HS-27A (cell line): Measurements from ENCODE around the gene PDE4A.
"Not testable (repeated sequence)": the region's sequence is repeated elsewhere in the genome, so short reads cannot be mapped to it uniquely, and the experiment has no call there.

ENCODE experiments used
- DNase-seq: peaks from one replicate; pipeline ENCODE4 v3.0.0-alpha.2; 2012; ENCODE audit warnings: low read depth, missing footprints

The PDE4A gene

DNA sequence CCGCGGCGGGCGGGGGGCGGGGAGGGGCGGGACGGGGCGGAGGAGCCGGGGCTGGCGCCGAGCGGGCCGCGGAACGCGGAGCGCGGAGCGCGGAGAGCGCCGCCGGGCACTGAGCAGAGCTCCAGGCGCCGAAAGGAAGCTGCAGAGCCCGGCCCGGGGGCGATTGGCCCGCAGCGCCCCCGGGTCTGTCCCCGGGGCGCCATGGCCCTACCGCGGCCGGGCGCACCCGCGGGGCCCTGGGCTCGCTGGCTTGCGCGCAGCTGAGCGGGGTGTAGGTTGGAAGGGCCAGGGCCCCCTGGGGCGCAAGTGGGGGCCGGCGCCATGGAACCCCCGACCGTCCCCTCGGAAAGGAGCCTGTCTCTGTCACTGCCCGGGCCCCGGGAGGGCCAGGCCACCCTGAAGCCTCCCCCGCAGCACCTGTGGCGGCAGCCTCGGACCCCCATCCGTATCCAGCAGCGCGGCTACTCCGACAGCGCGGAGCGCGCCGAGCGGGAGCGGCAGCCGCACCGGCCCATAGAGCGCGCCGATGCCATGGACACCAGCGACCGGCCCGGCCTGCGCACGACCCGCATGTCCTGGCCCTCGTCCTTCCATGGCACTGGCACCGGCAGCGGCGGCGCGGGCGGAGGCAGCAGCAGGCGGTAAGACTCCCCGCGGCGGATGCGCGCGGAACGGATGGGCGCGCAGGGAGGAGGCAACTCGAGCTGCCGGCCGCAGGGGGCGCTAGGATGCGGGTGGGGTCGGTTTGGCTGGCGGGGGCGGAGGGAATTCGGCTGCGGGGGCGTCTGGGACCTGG lies at the start of gene PDE4A:
Gene PDE4A, plus strand, starts transcription at position 95 of the 796 bp plus-strand sequence. Its CDS starts 227 bp downstream, at position 322.
- DNase-seq = no peak

DNA sequence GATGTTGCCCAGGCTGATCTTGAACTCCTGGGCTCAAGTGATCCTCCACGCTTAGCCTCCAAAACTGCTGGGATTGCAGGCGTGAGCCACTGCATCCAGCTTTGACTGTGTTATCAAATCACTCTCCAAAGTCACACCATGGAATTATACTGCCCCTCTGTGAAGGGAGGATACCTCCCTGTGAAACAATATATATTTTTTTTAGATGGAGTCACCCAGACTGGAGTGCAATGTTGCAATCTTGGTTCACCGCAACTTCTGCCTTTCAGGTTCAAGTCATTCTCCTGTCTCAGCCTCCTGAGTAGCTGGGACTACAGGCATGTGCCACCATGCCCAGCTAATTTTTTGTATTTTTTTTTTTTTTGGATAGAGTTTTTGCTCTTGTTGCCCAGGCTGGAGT lies 47.6 kb upstream of the PDE4A start:
- DNase-seq = no peak

DNA sequence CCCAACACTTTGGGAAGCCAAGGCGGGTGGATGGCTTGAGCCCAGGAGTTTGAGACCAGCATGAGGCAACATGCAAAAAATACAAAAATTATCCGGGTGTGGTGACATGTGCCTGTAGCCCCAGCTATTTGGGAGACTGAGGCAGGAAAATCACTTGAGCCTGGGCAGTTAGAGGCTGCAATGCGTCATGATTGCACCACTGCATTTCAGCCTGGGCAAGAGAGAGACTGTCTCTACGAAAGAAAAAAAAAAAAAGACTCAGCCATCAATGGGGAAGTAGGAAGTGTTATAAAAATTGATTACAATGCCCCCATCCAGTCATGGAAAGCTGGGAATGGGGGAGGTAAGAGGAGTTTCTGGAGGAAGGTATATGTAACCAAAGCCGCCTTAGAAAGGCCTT lies 45.4 kb upstream of the PDE4A start:
- DNase-seq = no peak

DNA sequence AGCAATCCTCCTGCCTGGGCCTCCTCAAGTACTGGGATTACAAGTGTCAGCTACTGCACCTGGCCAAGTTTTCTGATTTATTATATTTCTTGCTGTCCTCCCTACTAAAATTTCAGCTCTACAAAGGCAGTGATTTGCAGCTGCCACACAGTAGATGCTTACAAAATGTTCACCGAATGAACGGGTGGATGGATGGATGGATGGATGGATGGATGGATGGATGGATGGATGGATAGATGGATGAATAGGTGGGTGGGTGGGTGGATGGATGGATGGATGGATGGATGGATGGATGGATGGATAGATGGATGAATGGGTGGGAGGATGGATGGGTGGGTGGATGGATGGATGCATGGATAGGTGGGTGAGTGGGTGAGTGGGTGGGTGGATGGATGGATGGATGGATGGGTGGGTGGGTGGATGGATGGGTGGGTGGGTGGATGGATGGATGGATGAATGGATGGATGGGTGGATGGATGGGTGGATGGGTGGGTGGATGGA lies 43.1 kb upstream of the PDE4A start:
- not testable (repeated sequence) for DNase-seq

DNA sequence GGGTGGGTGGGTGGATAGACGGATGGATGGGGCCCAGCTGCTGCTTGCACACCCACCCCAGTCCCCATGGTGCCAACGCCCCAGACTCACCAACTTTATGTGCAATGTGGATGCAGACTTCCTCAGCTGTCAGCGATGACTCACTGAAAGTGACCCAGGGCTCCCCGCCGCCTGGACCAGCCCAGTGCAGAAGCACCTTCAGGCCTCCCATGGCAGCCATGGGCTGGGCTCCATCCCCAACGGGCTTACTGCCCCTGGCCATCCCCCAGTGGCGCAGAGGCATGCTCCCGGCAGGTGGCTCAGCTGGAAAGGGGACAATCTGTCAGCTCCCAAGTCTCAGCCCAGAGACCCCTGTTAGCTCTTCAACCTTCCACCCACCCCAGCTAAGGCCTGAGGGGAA lies 42.2 kb upstream of the PDE4A start:
- no peak for DNase-seq

DNA sequence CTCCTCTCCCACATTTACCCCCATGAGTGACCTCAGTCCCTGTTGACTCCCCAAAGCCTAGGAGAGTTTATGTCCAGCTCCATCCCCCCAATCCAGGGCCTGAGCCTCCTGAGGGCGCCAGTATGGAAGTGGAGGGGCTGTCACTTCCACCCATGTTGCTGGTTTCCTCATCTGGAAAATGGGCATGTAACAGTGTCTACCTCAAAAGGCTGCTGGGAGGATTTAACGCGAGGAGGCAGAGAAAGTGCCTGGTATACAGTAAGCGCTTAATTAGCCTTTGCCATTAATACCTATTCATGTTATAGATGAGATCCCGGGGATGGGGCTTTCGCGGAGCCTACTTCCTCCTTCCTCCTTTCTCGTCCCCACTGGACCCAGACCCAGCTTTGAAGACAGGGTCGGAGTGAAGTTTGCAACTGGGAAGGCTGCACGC lies 40.4 kb upstream of the PDE4A start:
- DNase-seq = no peak

DNA sequence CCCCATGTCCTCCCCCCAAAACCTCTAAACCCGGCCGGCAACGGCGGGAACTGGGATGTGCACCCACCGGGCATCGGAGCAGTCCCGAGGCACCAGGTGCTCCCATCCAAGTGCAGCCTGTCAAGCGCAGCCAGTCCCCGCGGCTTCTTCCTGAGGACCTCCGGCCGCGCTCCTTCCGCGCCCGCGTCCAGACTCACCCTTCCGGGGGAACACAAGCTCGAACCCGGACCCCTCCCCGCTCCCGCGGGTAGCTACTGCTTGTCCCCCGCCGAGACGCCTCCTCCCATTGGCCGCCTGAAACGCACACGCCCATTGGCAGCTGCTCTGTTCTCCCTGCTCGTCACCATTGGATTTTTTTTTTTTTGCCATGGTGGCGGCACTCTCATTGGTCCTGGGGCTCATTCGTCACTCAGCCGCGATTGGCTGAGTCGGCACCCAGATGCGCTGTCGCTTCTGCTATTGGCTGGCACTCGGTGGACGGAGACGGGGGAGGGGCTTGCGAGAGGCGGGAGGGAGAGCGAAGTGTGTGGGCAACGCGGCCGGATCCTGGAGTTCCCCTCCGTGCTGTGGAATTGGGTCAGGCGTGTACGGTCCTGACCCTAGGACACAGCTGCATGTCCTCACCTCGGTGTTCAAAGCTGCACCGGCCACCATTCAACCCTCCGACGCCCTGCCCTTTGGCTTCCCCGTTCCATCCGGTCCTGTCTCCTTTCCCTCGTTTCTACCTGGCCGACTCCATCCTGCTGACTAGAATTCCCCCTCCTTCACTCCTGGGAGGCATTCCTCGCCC lies 39.8 kb upstream of the PDE4A start, which contains the start of gene TYK2:
Gene TYK2, minus strand, starts transcription at position 260 of the 790 bp plus-strand sequence. CDS start 2,166 bp downstream, outside the sequence.
- peak; percentile 90 for DNase-seq

DNA sequence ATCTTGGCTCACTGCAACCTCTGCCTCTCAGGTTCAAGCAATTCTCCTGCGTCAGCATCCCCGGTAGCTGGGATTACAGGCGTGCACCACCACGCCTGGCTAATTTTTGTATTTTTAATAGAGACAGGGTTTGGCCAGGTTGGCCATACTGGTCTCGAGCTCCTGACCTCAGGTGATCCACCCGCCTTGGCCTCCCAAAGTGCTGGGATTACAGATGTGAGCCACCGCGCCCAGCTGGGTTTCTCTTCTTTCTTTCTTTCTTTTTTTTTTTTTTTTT lies 37.2 kb upstream of the PDE4A start:
- not testable (repeated sequence) for DNase-seq

DNA sequence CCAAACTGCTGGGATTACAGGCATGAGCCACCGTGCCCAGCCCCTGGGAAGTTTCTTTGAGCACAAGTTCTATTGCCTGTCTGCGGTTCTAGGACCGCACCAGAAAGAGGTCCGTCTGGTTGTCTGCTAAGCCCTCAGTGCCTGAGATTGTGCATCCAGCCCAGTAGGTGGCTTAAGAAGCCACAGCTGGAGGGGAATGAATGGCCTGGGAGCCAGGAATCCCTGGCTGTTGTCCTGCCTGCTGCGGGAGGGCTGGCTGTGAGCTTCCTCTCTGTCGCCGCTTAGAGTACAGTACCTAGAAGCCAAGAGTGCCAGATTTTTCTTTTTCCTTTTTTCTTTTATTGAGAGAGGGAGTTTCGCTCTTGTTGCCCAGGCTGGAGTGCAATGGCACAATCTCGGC lies 35.8 kb upstream of the PDE4A start:
- DNase-seq = no peak

DNA sequence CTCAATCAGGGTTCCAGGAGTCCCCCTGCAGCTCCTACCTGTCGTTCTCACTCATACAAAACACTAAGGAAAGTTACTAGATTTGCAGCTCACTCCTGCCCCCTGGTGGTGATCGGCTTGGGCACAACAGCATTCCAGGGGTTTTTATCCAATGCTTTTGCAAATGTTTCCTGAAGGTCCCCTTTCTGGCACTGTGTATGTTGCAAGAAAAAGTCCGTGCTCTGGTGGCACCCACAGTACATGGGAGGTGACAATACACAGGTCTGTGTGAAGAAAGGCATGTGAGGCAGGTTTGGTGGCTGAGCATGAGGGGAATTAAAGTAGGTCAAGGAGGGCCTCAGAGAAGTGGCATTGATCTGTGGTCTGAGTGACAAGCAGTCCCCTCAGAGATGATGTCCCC lies 31.4 kb upstream of the PDE4A start:
- DNase-seq = peak; percentile 60

DNA sequence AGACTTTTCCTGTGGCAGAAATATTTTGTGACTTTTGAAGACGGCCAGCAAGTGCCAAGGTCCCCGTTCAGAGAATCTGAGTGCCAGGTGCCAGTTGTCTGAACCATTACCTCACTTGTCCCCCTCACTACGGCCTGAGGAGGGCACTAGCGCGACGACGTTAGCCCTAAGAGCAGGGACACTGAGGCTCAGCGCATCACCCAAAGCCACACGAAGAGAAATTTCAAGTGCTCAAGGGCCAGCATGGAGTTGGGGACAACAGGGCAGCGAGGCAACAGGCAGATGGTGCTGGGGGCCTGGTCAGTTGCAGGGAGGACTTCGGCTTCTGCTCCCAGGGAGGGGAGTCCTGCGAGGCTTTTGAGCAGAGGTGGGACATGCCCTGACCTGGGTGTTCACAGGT lies 30.5 kb upstream of the PDE4A start:
- no peak for DNase-seq

DNA sequence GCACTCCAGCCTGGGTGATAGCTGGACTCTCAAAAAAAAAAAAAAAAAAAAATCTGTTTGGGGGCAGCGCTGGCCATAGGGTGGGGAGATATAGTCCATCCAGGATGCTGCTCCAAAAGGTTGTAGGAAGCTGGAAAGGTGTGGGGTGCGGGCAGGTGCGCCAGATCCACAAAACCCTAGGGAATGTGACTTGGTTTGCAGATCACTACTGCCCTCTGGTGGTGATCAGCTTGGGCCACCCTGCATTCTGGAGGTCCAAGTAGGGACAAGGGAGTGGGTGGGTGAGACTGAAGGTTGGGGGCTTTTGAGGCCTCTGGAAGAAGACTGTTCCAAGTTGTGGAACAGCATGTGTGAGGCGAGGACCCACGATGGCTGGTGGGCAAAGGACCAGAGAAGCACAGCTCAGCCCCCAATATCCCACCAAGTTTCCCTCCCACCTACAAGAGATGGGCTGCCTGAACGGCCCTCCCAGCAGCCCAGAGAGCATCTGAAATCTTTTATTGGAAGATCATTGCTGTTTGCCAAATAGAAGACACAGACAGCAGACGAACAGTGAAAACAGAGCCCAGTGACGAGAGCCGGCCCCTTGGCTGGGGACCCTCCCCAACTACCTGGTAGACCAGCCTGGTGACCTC lies 29.6 kb upstream of the PDE4A start:
- no peak for DNase-seq

DNA sequence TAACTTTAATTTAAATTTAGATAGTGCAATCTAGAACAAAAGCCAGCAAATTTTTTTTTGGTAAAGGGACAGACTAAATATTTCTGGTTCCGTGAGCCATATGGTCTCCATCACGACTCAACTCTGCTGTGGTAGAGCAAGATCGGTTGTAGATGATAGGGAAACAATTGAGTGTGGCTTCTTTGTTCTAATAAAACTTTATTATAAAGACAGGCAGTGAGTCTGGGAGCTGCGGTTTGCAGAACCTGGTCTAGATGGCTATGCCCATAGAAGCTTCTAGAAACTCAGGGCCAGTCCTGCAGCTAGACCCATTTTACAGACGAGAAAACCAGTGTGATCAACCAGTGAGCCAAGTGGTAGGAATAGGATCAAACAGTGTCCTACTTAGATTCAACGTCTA lies 28.2 kb upstream of the PDE4A start:
- DNase-seq = no peak

DNA sequence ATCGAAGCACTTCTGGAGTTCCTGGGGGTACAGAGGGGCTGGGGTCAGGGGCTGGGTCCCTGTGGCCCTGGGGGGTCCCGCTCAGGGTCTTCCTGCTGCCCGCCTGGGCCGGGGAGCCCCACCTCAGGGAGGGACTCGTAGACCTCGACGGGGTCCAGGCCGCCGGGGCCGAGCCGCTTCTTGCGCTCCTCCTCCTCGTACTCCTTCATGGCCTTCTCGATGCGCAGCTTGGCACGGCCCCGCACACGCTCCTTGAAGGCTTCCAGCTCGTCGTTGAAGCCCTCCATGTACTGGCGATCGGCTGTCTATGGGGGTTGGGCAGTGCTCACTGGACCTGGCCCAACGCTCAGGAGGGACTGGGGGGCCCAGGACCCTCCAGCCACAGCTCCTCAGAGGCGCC lies 27.2 kb upstream of the PDE4A start:
- DNase-seq = no peak

DNA sequence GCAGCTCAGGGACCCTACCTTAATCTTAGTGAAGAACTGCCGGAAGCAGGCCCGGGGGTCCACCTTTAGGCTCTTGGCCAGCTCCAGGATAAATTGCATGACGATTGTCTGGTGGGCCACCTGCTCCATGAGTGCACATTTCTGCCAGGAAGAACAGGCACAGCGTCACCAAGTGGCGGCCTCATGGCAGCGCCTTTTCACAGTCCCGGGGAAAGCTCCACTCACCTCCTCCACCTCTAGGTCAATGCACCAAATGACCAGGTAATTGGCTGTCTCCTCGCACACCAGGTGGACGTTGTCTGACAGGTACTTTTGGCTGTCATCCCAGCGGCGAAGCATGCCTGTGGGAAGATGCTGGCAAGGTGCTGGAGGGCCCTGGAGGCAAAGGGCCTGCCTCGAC lies 25.3 kb upstream of the PDE4A start:
- DNase-seq = no peak

DNA sequence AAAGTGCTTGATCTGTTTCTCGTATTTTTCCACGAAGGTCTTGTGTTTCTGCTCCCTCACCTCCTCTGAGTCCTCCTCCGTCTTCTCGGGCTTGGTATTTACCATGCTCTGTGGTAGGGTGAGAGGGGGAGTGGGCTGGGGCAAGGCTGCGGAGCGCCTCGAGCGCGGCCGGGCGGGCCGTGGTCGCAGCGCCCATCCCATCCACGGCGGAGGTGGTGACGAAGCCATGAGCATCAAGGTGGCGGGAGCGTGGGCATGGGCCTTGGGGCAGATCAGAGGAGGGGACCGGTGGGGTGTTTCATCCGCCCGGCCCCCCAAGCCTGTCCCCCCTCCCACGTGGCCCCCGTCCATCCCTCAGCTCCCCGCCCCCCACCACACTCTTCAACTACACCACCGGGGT lies 24.9 kb upstream of the PDE4A start:
- DNase-seq = no peak

DNA sequence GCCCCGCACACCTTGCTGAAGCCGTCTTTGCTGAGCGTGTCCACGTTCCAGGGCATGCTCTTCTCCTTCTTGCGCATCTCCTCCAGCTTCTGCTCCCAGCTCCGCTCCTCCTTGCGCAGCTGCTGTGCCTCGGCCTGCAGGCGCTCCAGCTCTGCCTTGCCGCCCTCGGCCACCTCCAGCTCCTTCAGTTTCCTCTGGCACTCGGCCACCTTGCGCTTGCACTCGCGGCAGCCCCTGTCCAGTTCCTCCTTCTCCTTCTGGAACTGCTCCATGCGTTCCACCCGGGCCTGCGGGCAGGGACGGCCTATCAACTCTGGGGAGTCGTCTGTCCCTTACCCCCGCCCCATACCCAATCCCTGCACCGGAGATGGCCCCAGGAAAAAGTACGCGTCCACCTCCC lies 24.4 kb upstream of the PDE4A start:
- no peak for DNase-seq

DNA sequence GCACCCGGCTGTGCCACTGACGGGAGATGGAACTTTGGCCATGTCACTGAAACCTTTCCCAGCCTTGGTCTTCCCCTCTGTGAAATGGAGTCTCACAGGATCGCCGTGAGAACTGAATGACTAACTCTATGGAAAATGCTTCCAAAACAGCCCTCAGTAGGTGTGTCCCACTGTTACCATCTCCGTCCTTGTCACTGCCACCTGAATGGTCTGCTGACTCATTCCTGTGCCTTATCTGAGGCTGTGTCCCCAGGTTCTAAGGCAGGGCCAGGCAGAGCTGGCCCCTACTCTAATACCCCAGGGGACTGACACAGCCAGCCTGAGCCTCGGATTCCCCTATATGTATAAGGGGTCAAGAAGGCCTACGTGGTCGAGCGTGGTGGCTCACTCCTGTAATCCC lies 21.5 kb upstream of the PDE4A start:
- DNase-seq = no peak

DNA sequence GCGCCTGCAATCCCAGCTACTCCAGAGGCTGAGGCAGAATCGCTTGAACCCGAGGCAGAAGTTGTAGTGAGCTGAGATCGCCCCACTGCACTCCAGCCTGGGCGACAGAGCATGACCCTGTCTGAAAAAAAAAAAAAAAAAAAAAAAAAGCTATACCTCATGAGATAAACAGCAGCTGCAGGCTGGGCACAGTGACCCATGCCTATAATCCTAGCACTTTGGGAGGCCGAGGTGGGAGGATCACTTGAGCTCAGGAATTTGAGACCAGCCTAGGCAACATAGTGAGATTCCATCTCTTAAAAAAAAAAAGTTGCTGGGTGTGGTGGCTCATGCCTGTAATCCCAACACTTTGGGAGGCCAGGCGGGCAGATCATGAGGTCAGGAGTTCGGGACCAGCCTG lies 21.0 kb upstream of the PDE4A start:
- DNase-seq = not testable (repeated sequence)

DNA sequence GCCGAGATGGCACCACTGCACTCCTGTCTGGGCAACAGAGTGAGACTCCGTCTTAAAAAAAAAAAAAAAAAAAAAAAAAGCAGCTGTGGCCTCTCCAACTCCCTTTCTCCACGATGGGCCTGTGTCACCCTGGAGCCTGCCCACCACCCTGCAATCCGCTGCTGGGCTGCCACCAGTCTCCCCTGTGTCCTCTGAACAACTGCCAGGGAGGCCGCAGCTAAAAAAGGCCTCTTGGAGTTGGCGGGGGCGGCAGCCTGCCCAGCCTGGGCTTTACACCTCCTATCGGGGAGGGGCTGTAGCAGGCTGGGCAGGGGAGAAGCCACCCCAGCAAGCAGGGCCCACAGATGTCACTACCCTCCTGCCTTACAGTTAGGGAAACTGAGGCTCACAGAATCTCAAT lies 20.5 kb upstream of the PDE4A start:
- DNase-seq = no peak

DNA sequence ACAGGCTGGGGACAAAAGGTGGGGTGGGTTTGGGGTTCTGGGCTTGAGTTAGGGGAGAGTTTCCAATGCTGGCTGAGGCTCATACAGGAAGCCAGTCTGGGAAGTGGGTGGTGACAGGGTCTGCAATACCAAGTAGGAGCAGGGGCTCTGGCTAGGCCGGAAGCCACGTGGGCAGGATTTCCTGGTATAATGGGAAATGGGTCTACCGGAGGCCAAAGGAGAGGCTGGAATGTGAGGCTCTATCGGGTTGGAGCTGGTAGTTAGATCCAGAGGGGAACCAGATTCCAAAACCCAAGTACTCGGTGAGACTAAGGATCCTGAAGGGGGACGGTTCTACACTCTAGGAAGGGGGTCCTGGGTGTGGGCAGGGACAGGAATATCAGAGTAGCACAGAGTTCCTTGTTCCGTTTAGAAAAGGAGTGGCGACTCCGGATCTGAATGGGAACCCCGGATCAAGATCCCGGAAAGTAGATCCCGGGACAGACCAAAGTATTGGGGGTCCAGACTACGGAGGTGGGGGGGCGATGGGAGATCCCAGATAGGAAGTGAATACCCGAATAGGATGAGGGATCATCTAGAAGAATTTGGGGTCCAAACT lies 17.8 kb upstream of the PDE4A start:
- DNase-seq = peak; percentile 30
